GM18907 (cell line): ENCODE data around the gene OTOR.

Experiments used
- ATAC-seq: cut with Tn5 transposase; IDR thresholded peaks from one replicate; pipeline ENCODE4 v1.9.1; 2021; ENCODE audit warnings: mild to moderate bottlenecking, moderate library complexity; ENCODE audit not compliant: unreplicated experiment

The OTOR gene, protein sequence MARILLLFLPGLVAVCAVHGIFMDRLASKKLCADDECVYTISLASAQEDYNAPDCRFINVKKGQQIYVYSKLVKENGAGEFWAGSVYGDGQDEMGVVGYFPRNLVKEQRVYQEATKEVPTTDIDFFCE

DNA sequence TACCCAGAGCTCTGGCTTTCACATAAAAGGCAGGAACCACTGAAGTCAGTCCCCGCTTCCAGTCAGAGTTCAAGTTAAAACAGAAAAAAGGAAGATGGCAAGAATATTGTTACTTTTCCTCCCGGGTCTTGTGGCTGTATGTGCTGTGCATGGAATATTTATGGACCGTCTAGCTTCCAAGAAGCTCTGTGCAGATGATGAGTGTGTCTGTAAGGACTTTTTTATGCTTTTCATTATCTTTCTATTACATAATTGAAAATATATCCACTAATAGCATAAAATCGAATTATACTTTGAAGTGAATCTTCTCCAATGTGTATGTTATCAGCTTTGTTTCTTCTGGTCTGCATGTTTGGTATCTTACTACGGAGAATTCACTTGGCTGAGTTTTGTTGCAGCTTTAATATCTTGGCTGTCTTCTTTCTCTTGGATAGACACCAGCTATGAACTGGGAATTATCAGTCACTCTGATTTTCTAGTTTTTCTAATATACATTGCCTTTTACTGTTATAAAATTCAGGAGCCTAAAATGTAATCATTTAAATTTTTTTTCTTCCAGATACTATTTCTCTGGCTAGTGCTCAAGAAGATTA is at the start of gene OTOR:
TSS of gene OTOR (plus strand) at position 51 of the 593 bp plus-strand sequence. CDS start at position 95, 44 bp downstream.
- ATAC-seq, result no peak

DNA sequence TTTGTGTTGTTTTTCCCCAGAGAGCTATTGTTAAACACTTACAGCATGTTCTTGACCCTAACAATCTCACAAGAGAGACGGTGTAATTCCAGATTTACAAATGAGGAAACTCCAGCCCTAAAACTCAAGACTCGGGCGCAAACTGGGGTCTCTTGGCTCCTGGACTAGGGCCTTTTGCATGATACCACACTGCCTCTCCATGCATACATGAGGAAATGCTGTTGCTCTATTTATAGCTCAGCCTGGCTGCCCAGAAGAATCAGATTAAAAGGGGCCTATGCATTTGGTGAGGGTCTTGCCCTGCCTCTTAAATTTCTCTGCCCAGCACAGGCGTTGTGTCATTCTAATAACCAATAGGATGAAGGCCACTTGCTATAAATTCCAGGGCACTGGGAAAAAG is 48.9 kb upstream of the OTOR start:
- no peak for ATAC-seq

DNA sequence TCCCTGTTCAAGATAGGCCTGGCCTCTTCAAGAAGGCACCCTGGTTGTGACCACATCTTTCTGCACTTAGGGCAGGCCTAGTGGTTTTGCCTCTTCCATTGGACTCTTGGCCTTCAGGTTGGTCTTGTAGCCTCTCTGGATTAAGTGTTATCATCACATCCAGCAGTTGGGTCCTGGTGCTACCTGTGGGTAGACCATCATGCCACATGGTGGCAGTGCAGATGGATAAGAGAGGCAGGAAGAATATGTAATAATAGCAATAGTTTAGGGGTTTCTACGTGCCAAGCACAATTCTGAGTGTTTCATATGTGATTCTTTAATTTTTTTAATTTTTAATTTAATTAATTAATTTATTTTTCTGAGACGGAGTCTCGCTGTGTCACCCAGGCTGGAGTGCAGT is 46.9 kb upstream of the OTOR start:
- no peak for ATAC-seq

DNA sequence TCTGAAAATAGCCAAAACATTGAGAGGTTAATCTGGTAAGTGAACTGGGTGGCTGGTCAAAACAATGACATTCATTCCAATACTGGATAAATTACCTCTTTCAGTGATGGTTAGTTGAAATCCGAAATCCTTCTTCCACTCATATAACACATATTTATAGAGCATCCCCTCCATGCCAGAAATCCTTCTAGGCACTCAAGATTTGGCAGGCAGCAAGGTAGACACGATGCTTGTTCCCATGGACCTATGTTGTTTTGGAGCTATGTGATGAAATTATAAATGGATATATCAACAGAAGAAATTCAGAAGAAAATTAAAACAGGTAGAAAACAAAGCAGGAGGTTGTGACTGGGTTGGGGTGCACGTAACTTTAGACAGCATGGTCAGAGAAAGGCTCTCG is 44.6 kb upstream of the OTOR start:
- ATAC-seq, result no peak

DNA sequence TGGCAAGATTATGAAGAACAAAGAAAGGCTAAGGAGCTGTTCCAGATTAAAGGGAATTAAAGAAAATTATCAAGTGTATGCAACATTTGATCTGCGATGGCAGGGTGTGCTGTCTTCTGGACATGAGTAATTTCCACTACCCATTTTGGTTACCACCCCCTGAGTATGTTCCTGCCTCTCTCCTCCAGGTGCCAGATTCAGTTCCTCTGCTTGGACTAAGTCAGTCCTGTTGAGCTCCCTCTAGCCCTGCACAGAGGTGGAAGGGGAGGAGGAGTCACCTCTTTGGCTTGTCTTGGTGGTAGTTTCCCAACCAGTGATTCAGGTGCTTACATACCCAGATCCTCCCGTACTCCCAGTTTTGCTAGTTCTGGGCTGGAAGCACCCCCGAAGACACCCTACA is 40.5 kb upstream of the OTOR start:
- ATAC-seq, result no peak

DNA sequence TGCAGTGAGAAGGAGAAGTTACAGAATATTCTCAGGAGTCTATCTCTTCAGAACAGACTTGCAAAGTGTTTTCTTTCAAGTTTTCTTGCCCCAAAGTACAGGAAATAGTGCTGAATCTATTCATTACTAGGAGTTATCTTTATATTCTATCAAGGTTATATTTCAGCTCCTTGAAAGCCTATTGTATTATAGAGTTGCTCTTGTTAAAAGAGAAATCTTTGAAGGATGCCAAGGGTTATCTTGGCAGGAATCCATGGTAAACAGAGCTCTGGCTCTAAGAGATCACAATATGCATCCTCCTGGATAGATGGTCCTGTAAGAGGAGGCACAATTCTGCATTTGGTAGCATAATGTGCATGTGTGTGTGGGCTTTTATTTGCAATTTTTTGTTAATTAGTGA is 39.6 kb upstream of the OTOR start:
- peak; percentile 16 for ATAC-seq

DNA sequence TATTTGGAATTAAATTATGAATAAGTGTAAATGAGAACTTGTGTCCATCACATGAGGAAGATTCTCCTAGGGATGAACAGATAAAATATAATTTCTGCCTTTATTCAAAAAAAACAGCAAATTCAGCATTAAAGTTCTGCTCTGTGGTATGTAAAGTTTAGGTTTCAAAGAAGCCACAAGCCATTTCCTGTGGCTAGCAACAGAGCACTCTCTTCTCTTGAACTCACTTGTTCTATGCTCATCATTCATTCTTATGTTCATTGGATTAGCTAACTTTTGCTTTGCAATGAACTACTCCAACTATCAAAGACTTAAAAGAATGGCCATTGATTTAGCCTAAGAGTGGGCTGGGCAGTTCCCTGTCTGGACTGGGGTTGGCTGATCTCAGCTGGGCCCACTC is 39.1 kb upstream of the OTOR start:
- ATAC-seq, result peak; percentile 91

DNA sequence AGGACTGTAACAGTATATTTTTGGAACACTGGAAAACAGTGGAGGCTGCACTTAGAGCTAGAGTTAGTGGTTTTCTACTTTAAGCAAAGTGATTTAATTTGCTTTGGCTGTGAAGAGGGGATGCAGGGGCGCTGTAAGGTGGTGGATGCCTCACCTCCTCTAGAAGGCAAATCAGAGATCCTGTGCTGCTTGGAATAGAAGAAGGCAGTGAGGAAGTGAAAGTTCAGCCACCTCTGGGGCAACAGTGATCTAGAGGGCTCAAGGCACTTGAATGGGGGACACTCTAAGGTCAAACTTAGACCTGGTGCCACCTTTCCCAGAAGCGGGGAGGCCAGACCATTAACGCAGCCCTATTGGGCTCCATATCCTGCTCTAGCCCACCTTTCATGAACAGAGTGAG is 37.4 kb upstream of the OTOR start:
- ATAC-seq, result peak; percentile 58

DNA sequence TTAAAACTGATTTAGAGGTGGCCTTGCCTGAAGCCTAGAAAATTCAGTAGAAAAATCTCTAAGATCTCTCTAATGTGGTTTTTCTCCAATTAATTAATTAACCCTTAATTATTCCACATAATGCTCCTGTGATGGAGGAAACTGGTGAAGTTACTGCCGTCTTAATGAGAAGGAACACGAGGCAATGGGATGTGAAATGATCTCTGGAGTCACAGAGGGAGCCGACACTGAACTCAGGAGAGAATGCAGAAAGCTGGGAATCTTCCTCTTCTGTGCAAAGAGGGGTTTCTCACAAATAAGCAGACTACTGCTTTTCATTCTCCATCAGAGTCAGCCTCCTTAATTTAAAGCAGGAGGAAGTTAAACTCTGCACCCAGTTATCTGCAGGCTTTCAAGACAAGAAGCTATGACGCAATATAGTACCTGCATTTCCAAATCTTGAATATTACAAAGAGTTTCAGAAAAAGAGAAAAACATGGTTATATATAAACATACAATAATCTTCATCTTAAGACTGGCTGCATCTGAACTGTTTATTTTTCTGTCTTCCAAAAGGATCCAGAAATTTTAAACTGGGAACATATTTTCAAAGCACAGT is 36.4 kb upstream of the OTOR start:
- no peak for ATAC-seq

DNA sequence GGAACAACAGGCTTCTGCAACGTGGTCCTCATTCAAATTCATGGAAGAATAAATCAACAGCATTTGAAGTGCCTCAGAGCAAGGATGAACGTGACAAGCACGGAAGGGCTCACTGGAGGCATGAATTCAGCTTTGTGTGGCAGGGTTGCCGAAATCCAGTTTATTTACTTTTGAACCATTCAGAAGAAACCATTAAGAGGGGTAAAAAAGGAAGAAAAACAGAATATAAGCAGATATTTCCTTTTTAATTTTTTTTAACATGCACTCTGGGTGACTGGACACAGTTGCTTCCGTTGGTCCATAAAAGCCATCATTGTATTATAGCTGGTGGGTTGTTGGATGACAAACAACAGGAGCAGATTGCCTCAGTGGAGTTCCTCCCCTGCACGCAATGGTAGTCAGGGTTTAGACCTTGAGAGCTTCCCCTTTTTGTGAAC is 35.6 kb upstream of the OTOR start:
- no peak for ATAC-seq

DNA sequence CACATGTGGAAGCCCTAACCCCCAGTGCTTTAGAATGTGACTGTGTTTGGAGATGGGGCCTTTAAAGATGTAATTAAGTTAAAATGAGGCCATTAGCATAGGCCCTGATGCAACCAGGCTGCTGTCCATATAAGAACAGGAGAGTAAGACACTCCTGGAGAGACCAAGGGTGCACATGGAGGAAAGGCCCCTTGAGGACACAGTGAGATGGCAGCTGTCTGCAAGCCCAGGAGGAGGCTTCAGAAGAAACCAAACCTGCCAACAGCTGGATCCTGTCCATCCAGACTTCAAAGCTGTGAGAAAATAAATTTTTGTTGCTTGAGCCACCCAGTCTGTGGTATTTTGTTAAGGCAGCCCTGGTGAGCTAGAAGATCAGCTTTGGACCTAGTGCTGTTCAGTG is 35.1 kb upstream of the OTOR start:
- no peak for ATAC-seq

DNA sequence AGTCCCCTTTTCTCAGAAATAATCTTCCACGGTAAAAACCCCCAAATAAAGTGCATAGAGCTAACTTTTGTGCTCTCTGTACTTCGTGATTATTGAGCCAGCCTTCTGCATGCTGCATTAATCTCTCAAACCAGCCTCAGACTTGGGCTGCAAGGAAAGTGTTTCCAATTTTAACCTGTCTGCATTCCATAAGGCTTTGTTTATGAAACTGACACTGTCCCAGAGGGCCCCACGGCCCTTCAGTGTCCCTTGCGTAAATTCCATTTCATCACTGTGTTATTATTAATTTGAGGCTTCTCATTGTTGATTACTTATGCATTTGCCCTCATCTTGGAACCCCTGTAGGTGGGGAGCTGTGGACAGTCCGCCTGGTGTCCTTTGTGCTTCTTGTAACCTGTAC is 33.9 kb upstream of the OTOR start:
- no peak for ATAC-seq

DNA sequence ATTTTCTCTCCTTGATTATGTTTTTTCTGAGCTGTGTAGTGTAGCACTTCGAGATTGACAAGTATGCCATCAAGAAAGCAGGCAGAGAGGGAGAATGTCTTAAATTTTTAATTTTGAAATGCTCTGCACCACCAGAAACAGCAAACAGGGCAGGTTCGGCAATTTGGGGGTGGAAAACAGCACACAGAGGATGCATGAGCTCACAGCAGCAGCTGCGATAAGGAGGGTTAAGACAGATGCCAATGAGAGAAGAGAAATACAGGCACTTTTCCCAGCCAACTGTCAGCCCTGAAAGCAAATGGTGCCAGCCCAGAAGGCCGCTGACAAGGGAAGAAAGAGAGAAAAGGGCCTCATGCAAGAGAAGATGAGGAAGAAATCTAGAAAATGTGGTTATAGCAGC is 33.4 kb upstream of the OTOR start:
- no peak for ATAC-seq

DNA sequence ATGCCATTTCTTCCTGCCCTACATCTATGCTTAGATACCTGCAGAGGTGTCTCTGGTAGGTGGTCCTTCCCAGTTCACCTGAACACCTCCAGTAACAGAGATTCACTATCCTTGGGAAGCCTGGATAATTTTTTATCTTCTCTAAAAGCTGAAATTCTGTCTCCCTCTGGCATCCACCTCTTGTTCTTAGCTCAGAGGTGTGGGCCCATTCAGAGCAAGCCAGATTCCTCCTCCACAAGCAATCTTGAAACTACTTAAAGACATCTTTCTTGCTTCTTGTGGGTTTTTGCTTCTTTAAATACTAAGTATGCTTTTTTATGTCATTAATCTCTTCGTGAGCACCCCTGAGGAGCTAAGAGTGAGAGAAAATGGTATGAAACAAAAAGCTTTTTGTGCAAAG is 28.7 kb upstream of the OTOR start:
- no peak for ATAC-seq

DNA sequence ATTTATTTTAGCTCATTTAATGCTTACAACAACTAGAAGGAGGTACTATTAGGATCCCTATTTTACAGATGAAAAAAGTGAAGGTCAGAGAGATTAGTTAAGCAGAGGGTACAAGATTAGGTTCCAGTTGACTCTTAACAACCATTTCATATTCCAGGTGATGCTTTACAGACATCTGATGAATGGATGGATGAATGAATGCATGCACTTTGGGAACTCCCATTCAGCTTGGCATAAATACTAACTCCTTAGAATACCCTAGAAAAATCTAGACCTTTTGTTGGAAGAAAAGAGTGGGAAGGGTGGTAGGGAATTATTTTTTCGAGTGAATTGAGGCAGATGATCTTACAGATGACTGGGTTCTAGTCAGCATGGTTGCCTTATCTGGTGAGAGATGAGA is 19.1 kb upstream of the OTOR start:
- no peak for ATAC-seq

DNA sequence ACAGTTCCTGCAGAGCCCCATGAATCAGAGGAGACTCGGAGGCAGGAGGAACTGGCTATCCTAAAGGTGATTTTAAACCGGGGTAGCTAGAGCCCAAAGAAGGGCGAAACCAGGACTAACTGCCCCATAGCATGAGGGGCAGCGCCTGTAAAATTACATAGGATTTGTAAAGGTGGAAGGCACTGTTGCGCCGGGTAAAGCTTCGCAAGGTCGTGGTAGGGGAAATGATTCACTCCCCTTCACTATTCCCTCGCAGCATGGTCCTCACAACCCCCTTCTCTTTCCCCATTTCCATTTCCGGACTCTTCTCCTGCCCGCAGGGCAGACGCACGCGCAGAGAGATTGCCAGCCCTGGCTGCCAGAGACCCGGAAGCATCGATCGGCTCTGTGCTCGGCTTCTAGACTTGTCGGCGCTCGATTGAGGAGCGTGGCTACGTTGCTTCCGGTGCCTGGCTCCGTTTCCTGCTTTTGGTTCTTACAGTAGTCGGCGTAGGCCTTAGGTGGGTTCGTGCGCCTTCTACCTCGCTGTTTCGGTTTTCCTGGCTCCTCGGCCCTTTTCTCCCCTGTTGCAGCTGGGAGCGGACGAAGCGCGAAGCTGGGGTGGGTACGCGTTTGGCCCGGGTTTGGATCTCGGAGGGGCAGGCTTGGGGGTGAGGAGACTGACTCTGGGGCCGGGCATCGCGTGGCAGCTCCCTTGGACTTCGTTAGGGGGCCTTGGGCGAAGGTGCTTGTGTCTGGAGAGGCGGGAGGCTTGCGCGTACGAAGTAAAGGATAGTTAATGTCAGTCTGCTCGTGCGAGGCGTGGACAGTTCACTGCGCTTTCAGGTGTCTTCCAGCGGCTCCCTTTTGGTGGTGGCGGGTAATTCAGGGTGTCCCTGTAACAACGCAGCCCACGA is 18.3 kb upstream of the OTOR start, which contains the start of gene SNRPB2:
TSS of gene SNRPB2 (plus strand) at position 462 of the 896 bp plus-strand sequence. CDS start 1,677 bp downstream, outside the sequence.
- ATAC-seq, result peak; percentile 99

DNA sequence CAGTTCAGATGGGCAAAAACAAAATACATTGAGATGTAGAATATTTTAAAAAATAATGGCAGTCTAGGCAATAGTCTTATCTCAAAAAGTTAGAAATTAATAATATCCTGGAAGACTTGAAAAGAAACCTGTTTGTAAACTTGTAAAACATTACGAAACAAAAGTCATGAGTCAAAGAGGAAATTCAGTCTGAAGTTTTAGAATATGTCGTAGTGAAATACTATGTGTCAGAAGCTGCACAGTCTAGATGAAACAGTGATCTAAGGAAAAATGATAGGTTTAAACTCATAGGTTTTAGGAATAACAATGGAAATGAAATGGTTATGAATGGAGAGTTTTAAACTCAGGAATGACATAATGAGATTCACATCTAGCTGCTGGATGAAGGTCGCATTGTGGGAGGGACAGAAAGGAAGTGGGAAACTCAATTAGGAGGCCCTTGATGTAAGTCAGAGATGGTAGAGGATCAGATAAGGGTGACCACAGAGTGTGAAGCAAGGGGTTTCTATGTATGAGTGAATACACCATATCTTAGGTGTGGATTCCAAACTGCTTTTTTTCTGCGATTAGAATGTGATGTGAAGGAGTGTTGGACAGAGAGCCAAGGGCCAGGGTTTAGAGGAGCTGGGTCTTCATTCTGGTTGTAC is 15.5 kb upstream of the OTOR start:
- no peak for ATAC-seq

DNA sequence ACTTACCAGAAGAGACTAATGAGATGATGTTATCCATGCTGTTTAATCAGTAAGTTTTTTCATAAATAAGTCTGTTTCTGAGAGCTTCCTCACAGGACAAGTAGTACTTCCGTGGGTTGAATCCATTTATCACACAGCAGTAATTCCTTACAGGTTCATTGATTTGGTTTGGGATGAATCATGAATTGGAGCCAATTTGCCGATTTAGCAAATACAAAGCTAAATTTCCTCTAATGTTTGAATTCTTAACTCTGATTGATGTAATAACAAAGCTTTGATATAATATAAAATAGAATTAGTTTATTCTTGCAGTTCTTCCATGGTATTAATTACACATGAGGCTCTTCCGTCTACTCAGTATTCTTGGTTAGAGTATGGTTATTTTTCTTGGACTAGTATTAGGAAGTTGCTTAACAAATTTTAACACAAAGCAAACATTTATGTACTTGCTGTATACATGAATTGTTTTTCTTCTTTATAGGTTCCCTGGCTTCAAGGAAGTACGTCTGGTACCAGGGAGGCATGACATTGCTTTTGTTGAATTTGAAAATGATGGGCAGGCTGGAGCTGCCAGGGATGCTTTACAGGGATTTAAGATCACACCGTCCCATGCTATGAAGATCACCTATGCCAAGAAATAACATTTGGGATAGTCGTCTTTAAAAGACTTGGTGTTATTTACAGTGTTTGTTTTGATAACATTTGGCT is 7.6 kb upstream of the OTOR start:
- ATAC-seq, result no peak

DNA sequence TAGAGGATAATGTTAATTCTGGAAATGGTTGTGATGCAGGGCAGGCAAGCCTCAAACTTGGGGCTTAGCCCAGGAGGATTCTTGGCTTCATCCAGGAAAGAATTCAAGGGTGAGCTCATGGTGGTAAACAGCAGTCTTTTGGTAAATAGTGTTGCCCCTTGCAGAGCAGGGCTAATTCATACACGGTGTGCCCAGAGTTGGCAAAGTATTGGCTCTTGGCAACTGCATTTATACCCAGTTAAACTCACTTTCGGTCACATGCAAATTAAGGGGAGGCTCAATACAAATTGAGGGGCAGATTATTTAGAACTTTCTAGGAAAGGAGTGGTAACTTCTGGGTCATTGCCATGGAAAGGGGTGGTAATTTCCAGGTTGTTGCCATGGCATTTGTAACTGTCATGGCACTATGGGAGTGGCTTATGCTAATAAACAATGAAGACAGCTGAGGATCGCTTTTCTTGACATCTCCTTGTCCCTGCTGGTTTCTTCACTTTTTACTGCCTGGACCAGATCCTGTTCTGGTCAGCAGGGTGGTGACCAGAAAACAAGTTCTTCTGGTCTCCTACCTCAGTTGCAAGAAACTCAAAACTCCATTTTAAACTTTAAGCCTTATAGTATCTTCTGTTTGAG is 3.9 kb upstream of the OTOR start:
- ATAC-seq, result no peak

DNA sequence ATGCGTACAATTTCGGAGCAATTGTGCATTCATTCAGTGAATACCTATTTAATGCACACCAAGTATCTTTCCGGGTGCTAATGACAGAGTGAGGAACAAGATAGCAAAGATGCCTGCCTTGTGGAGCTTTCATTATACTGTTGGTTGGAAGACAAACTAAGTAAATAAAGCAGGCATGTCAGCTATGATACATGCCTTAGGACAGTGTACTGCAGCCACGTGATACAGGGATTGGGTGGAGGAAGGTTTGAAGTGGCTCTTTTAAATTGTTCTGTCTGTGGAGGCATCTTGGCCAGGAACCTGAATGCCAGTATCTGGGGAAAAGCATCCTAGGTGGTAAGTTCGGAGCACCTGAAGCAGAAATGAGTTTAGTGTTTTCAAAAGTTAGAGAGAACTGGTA is 3.0 kb upstream of the OTOR start:
- ATAC-seq, result no peak
